Measurements from ENCODE around the gene FBRSL1.

Gene FBRSL1

GRCh38 chr12:132471011-132471857 is 18.7 kb upstream of the FBRSL1 start:
- TF ChIP-seq POLR2A (IDR thresholded peaks at IDR 0.05; ENCODE audit: low read length) (no peak), GATA1 (IDR thresholded peaks at IDR 0.05; ENCODE audit: low read depth, low read length) (no peak)
- peak; percentile 63 to 92 for DNase-seq

- no peak for TF ChIP-seq GATA1 (IDR thresholded peaks at IDR 0.05; ENCODE audit: low read depth, low read length)
Measured at GRCh38 chr12:132471858-132472255, 18.1 kb upstream of the FBRSL1 start.

GRCh38 chr12:132472386-132472785 is 17.6 kb upstream of the FBRSL1 start:
- TF ChIP-seq POLR2A (IDR thresholded peaks at IDR 0.05; ENCODE audit: low read length) (no peak), GATA1 (IDR thresholded peaks at IDR 0.05; ENCODE audit: low read depth, low read length) (no peak)
- no peak for DNase-seq

More at GRCh38 chr12:132471858-132472255, 18.1 kb upstream of the FBRSL1 start:
- no peak for DNase-seq

- no peak for TF ChIP-seq GATA1 (IDR thresholded peaks at IDR 0.05; ENCODE audit: low read depth, low read length)
- no peak for TF ChIP-seq POLR2A (IDR thresholded peaks at IDR 0.05; ENCODE audit: low read length)
- DNase-seq = no peak
Measured at GRCh38 chr12:132474237-132474741, 15.7 kb upstream of the FBRSL1 start.

- peak in 1 of 2 experiments; percentile 16 for DNase-seq
Measured at GRCh38 chr12:132474799-132475303, 15.1 kb upstream of the FBRSL1 start.

GRCh38 chr12:132475304-132476037 is 14.5 kb upstream of the FBRSL1 start:
- TF ChIP-seq POLR2A (IDR thresholded peaks at IDR 0.05; ENCODE audit: low read length) = no peak
- TF ChIP-seq GATA1 (IDR thresholded peaks at IDR 0.05; ENCODE audit: low read depth, low read length) = no peak
- peak; percentile 27 to 31 for DNase-seq

- no peak for DNase-seq
- TF ChIP-seq GATA1 (IDR thresholded peaks at IDR 0.05; ENCODE audit: low read depth, low read length) (no peak), POLR2A (IDR thresholded peaks at IDR 0.05; ENCODE audit: low read length) (no peak)
Measured at GRCh38 chr12:132476038-132476414, 13.9 kb upstream of the FBRSL1 start.

- no peak for DNase-seq
- no peak for TF ChIP-seq GATA1 (IDR thresholded peaks at IDR 0.05; ENCODE audit: low read depth, low read length)
- TF ChIP-seq POLR2A (IDR thresholded peaks at IDR 0.05; ENCODE audit: low read length) = no peak
Measured at GRCh38 chr12:132476421-132476820, 13.5 kb upstream of the FBRSL1 start.

GRCh38 chr12:132477017-132477702 is 12.8 kb upstream of the FBRSL1 start:
- peak in 1 of 2 experiments; percentile 25 for DNase-seq
- no peak for TF ChIP-seq GATA1 (IDR thresholded peaks at IDR 0.05; ENCODE audit: low read depth, low read length)
- TF ChIP-seq POLR2A (IDR thresholded peaks at IDR 0.05; ENCODE audit: low read length) = no peak

GRCh38 chr12:132477703-132478432 is 12.1 kb upstream of the FBRSL1 start:
- no peak for TF ChIP-seq GATA1 (IDR thresholded peaks at IDR 0.05; ENCODE audit: low read depth, low read length)
- TF ChIP-seq POLR2A (IDR thresholded peaks at IDR 0.05; ENCODE audit: low read length) = no peak
- DNase-seq = no peak

GRCh38 chr12:132478433-132478803 is 11.5 kb upstream of the FBRSL1 start:
- no peak for DNase-seq
- TF ChIP-seq POLR2A (IDR thresholded peaks at IDR 0.05; ENCODE audit: low read length) (no peak), GATA1 (IDR thresholded peaks at IDR 0.05; ENCODE audit: low read depth, low read length) (no peak)

- TF ChIP-seq POLR2A (IDR thresholded peaks at IDR 0.05; ENCODE audit: low read length) (no peak), GATA1 (IDR thresholded peaks at IDR 0.05; ENCODE audit: low read depth, low read length) (no peak)
Measured at GRCh38 chr12:132478845-132479244, 11.1 kb upstream of the FBRSL1 start.

GRCh38 chr12:132479291-132479690 is 10.7 kb upstream of the FBRSL1 start:
- no peak for TF ChIP-seq GATA1 (IDR thresholded peaks at IDR 0.05; ENCODE audit: low read depth, low read length)
- TF ChIP-seq POLR2A (IDR thresholded peaks at IDR 0.05; ENCODE audit: low read length) = no peak
- DNase-seq = no peak

More at GRCh38 chr12:132478845-132479244, 11.1 kb upstream of the FBRSL1 start:
- DNase-seq = no peak

Measured in erythroblast (primary cell).